C4-2B (cell line): Measurements from ENCODE around the gene MACROD1.

Experiments used
- ZFX ChIP-seq: fragments of 450-650 bp; IDR thresholded peaks from 2 replicates; pipeline ENCODE4 v1.6.1; 2017
- TF ChIP-seq, protein P1 (sequence below): fragments of 450-650 bp; conservative IDR thresholded peaks from 2 replicates; pipeline ENCODE4 v1.5.1; 2017; ENCODE audit warnings: mild to moderate bottlenecking

DNA sequence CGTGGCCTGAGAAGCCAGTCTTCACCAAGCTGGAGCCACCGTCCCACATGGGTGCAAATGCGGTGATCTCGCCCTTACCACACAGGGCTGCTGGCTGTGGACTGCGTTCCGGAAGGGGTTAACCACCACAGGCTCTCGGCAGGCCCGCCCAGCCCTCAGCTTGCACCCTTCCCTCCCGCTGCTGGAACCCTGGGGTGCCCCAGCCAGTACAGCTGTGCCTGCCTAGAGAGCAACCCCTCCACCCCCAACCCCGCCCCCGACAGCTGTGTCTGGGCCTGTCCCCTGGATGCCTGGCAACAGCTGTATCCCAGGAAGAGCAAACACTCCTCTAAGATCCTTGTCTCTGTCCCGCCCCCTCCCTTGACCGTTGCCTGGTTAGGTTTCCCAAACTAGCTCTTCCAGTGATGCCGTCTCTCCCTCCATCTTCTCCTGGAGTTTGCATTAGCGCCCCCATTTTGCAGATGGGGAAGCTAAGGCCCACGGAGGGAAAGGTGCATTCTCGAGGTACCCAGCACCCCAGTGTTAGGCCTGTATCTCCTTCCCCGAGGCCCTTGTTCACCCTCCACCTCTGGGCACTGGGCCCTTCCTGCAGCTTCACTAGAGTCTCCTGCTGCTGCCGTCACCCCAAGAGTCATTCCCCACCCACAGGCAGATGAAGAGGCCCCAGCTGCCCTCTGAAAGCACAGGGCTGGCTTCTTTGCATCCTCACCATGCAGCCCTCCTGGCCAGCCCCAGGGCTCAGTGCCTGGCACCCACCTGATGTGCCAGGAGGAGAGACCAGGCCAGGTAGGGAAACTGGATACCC lies 204.1 kb downstream of the MACROD1 start:
- TF ChIP-seq, protein P1, sequence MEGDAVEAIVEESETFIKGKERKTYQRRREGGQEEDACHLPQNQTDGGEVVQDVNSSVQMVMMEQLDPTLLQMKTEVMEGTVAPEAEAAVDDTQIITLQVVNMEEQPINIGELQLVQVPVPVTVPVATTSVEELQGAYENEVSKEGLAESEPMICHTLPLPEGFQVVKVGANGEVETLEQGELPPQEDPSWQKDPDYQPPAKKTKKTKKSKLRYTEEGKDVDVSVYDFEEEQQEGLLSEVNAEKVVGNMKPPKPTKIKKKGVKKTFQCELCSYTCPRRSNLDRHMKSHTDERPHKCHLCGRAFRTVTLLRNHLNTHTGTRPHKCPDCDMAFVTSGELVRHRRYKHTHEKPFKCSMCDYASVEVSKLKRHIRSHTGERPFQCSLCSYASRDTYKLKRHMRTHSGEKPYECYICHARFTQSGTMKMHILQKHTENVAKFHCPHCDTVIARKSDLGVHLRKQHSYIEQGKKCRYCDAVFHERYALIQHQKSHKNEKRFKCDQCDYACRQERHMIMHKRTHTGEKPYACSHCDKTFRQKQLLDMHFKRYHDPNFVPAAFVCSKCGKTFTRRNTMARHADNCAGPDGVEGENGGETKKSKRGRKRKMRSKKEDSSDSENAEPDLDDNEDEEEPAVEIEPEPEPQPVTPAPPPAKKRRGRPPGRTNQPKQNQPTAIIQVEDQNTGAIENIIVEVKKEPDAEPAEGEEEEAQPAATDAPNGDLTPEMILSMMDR = no peak
- TF ChIP-seq ZFX = no peak
